Measurements from ENCODE around the gene WDR91. TPM values are rescaled to one million over a fixed set of nuclear protein-coding genes. Genes with fewer than 3 reads are reported as not detected.

Gene WDR91
- total and polyA plus RNA-seq, 2 donors (not counting 1 experiment from before 2014, with no cell fraction given), result 6.0 to 27.4 TPM

DNA sequence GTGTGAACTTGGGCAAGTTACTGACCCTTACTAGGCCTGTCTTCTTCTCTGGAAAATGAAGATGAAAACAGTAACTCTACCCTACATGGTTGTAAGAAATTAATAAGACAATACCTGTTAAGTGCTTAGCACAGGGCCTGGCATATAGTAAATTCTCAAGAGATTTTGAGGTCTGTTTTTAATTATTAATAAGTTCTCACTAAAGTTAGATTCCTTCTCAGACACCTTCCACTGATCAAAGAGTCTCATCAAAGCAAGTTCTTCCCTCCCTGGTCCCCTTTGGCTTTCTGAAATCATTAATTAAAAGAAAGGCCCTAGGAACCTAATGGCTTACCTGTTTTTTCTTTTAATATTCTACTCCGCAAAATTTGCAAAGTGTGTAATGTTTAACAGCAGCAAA is 58.9 kb downstream of the WDR91 start:
- Histone ChIP-seq H2AFZ (ENCODE audit: low read length) (no peak overlapping the region), H4K20me1 (ENCODE audit: control insufficient read depth, extremely low read depth, insufficient read depth, low read length) (no peaks in the 10 kb centered on the region), H3K9me3 (ENCODE audit: control insufficient read depth, insufficient read depth, low read depth, low read length) (no peaks in the 10 kb centered on the region), H3K4me2 (ENCODE audit: extremely low read depth, insufficient read depth, low read length) (no peak overlapping the region), H3K27me3 (ENCODE audit: control insufficient read depth, insufficient read depth, low read length) (no peaks in the 10 kb centered on the region), H3K4me3 (replicated peaks in 1 of 4; ENCODE audit: control extremely low read depth in 1 of 4, insufficient read depth in 1 of 4, low read depth in 3 of 4, low read length in 4 of 4) (no peak overlapping the region), H3K4me1 (ENCODE audit: control insufficient read depth, extremely low read depth, insufficient read depth, low read length) (no peaks in the 10 kb centered on the region), H3K79me2 (ENCODE audit: control insufficient read depth, insufficient read depth, low read length) (no peaks in the 10 kb centered on the region), H3K36me3 (ENCODE audit: control insufficient read depth, insufficient read depth, low read length) (no peaks in the 10 kb centered on the region), H3K27ac (ENCODE audit: insufficient read depth, low read length) (no peak overlapping the region), H3K9ac (ENCODE audit: insufficient read depth, low read length) (no peak overlapping the region)
- no peak for DNase-seq (ENCODE audit: low read depth in 2 of 2)
- TF ChIP-seq EZH2 (IDR thresholded peaks at IDR 0.05; ENCODE audit: low read length, missing control alignments) (no peak), CTCF (conservative IDR thresholded peaks at IDR 0.05 in 1 of 2, IDR thresholded peaks at IDR 0.05 in 1 of 2; ENCODE audit: low read depth in 1 of 2, low read length in 2 of 2) (no peak)

DNA sequence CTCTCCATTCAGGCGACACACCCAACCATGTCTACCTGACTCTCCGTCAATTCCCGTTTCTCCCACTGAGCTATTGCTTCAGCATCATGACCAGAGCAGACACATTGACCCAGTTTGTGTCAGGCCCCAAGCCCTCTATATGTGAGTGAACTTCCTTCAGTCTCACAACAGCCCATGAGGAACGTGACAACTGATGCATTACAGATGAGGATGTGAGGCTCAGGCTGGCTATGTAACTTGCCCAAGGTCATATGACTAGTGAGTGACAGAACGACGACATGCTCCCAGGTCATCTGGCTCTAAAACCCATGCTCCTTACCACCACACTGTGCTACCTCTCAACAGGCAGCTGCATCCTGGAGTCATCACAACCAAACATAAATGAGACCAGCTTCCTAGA is 59.8 kb downstream of the WDR91 start:
- Histone ChIP-seq H3K36me3 (ENCODE audit: control insufficient read depth, insufficient read depth, low read length) (no peaks in the 10 kb centered on the region), H3K79me2 (ENCODE audit: control insufficient read depth, insufficient read depth, low read length) (no peaks in the 10 kb centered on the region), H3K4me2 (ENCODE audit: extremely low read depth, insufficient read depth, low read length) (no peak overlapping the region), H3K9me3 (ENCODE audit: control insufficient read depth, insufficient read depth, low read depth, low read length) (no peaks in the 10 kb centered on the region), H4K20me1 (ENCODE audit: control insufficient read depth, extremely low read depth, insufficient read depth, low read length) (no peaks in the 10 kb centered on the region), H3K4me3 (replicated peaks in 1 of 4; ENCODE audit: control extremely low read depth in 1 of 4, insufficient read depth in 1 of 4, low read depth in 3 of 4, low read length in 4 of 4) (no peak overlapping the region), H3K27me3 (ENCODE audit: control insufficient read depth, insufficient read depth, low read length) (no peaks in the 10 kb centered on the region), H3K9ac (ENCODE audit: insufficient read depth, low read length) (no peak overlapping the region), H2AFZ (ENCODE audit: low read length) (no peak overlapping the region), H3K4me1 (ENCODE audit: control insufficient read depth, extremely low read depth, insufficient read depth, low read length) (no peaks in the 10 kb centered on the region), H3K27ac (ENCODE audit: insufficient read depth, low read length) (no peak overlapping the region)
- DNase-seq (ENCODE audit: low read depth in 2 of 2), result no peak
- TF ChIP-seq CTCF (conservative IDR thresholded peaks at IDR 0.05 in 1 of 2, IDR thresholded peaks at IDR 0.05 in 1 of 2; ENCODE audit: low read depth in 1 of 2, low read length in 2 of 2) (no peak), EZH2 (IDR thresholded peaks at IDR 0.05; ENCODE audit: low read length, missing control alignments) (no peak)

DNA sequence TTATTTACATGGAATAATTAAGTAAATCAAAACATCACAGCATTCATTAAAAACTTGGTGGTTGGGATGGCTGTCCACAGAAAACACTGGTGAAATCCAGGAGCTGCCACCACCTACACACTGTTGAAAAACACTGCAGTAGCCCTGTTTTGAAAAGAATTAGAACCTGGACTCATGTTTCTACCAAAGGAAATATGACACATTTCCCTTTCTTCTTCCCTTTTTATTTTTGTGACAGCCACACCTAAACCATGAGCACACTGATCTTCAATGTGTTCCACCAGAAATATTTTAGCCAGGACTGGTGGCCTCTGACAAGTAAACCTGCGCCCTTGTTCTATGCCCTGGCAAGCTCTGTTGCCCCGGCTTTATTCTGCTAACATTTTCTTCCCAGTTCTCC is 60.2 kb downstream of the WDR91 start:
- TF ChIP-seq EZH2 (IDR thresholded peaks at IDR 0.05; ENCODE audit: low read length, missing control alignments) (no peak), CTCF (conservative IDR thresholded peaks at IDR 0.05 in 1 of 2, IDR thresholded peaks at IDR 0.05 in 1 of 2; ENCODE audit: low read depth in 1 of 2, low read length in 2 of 2) (no peak)
- Histone ChIP-seq H3K27me3 (ENCODE audit: control insufficient read depth, insufficient read depth, low read length) (no peaks in the 10 kb centered on the region), H3K4me1 (ENCODE audit: control insufficient read depth, extremely low read depth, insufficient read depth, low read length) (no peaks in the 10 kb centered on the region), H4K20me1 (ENCODE audit: control insufficient read depth, extremely low read depth, insufficient read depth, low read length) (no peaks in the 10 kb centered on the region), H3K9me3 (ENCODE audit: control insufficient read depth, insufficient read depth, low read depth, low read length) (no peaks in the 10 kb centered on the region), H3K4me3 (replicated peaks in 1 of 4; ENCODE audit: control extremely low read depth in 1 of 4, insufficient read depth in 1 of 4, low read depth in 3 of 4, low read length in 4 of 4) (no peak overlapping the region), H3K9ac (ENCODE audit: insufficient read depth, low read length) (no peak overlapping the region), H3K79me2 (ENCODE audit: control insufficient read depth, insufficient read depth, low read length) (no peaks in the 10 kb centered on the region), H2AFZ (ENCODE audit: low read length) (no peak overlapping the region), H3K27ac (ENCODE audit: insufficient read depth, low read length) (no peak overlapping the region), H3K36me3 (ENCODE audit: control insufficient read depth, insufficient read depth, low read length) (no peaks in the 10 kb centered on the region), H3K4me2 (ENCODE audit: extremely low read depth, insufficient read depth, low read length) (no peak overlapping the region)
- no peak for DNase-seq (ENCODE audit: low read depth in 2 of 2)
